HepG2 (cell line): ENCODE measurements around the gene TPGS1. TPM values are rescaled to one million over a fixed set of nuclear protein-coding genes. Genes with fewer than 3 reads are reported as not detected.

Source experiments
- ATAC-seq: fragments of 200-7000 bp; cut with Tn5 transposase; 3 replicates; pipeline ENCODE4 v1.9.1; 2020; ENCODE audit warnings: mild to moderate bottlenecking, moderate library complexity
- BruUV-seq: library from RNA; stranded (reverse); fragments of 400-500 nt; replicated peaks from 2 replicates; lab custom pipeline; 2021; lab: Mats Ljungman, UMichigan
- CTCF ChIA-PET: fragments of 300-600 bp; formaldehyde crosslinking; extraction: SDS; loops from one replicate; lab custom pipeline; 2021; ENCODE audit warnings: low total read pairs, inconsistent platforms, low intra/inter-chr PET ratio; lab: Yijun Ruan, JAX
- POLR2A ChIA-PET: fragments of 350-600 bp; sonication (Branson Sonifier 250); formaldehyde crosslinking; loops from one replicate; lab custom pipeline; 2020; ENCODE audit warnings: antibody characterized with exemption, inconsistent platforms; lab: Yijun Ruan, JAX
- DNase-seq: peaks from one replicate; pipeline ENCODE4 v3.0.0-alpha.2; 2015; ENCODE audit warnings: low spot score
- FAIRE-seq: peaks from 3 replicates; lab custom pipeline; 2011; peaks lifted over from hg19 to GRCh38; lab: Jason Lieb, UNC
- H2AFZ ChIP-seq: one replicate; pipeline ENCODE4 v1.6.1; 2011; ENCODE audit warnings: low read length, inconsistent platforms
- H3K27ac ChIP-seq: fragments of 300-600 bp; 3 replicates; pipeline ENCODE4 v1.8.0; 2011; ENCODE audit warnings: mixed run types, mild to moderate bottlenecking, mixed read lengths, low read length, inconsistent platforms; ENCODE audit not compliant: insufficient read depth; ENCODE audit errors: extremely low read length
- H3K27me3 ChIP-seq, 2 experiments: fragments of 200-600 bp in 1 of 2; 2 replicates in 1 of 2; 3 replicates in 1 of 2; pipeline versions ENCODE4 v1.6.0 to v1.8.0; 2011; ENCODE audit warnings: low read length in 2 of 2, mild to moderate bottlenecking in 2 of 2, moderate library complexity in 2 of 2, inconsistent platforms in 1 of 2; ENCODE audit not compliant: insufficient read depth in 2 of 2, control insufficient read depth in 1 of 2
- H3K36me3 ChIP-seq, 2 experiments: fragments of 200-600 bp in 1 of 2; replicated peaks in 1 of 2; 2 replicates in 1 of 2; 3 replicates in 1 of 2; pipeline versions ENCODE4 v1.5.1 to v1.8.0; 2011; ENCODE audit warnings: low read length in 2 of 2, inconsistent platforms in 1 of 2; ENCODE audit not compliant: insufficient read depth in 2 of 2, control insufficient read depth in 1 of 2
- H3K4me1 ChIP-seq: 2 replicates; pipeline ENCODE4 v1.5.1; 2012; ENCODE audit warnings: low read length, inconsistent platforms; ENCODE audit not compliant: insufficient read depth
- H3K4me2 ChIP-seq: 2 replicates; pipeline ENCODE4 v1.6.0; 2011; ENCODE audit warnings: low read depth, low read length, inconsistent platforms
- H3K4me3 ChIP-seq, 3 experiments: fragments of 200-600 bp in 1 of 3; sonication (generic), shearing (Covaris generic) in 1 of 3; replicated peaks in 1 of 3; 2 replicates each; pipeline ENCODE4 v1.5.1; 2011 to 2016; ENCODE audit warnings: low read length in 3 of 3, inconsistent platforms in 2 of 3, low read depth in 2 of 3, mild to moderate bottlenecking in 2 of 3, control low read depth in 1 of 3, mixed read lengths in 1 of 3; ENCODE audit not compliant: insufficient read depth in 1 of 3
- H3K79me2 ChIP-seq: one replicate; pipeline ENCODE4 v1.6.1; 2011; ENCODE audit warnings: low read length, inconsistent platforms; ENCODE audit not compliant: insufficient read depth
- H3K9ac ChIP-seq: 2 replicates; pipeline ENCODE4 v1.6.0; 2011; ENCODE audit warnings: mild to moderate bottlenecking, low read depth, low read length, inconsistent platforms; ENCODE audit not compliant: insufficient read depth
- H3K9me3 ChIP-seq: 2 replicates; pipeline ENCODE4 v1.5.1; 2012; ENCODE audit warnings: mild to moderate bottlenecking, low read length
- H4K20me1 ChIP-seq: 2 replicates; pipeline ENCODE4 v1.6.0; 2011; ENCODE audit warnings: inconsistent platforms, mild to moderate bottlenecking, low read length, moderate library complexity; ENCODE audit not compliant: insufficient read depth
- AGO2 ChIP-seq: fragments of 200-400 bp; formaldehyde crosslinking; optimal IDR thresholded peaks from 2 replicates; pipeline ENCODE3; 2017; ENCODE audit warnings: mild to moderate bottlenecking, low read depth, low read length, moderate library complexity
- AHR ChIP-seq: IDR thresholded peaks from 2 replicates; pipeline ENCODE4 v1.6.1; 2018; ENCODE audit warnings: missing genetic modification reagents, missing compliant biosample characterization
- GABPB1 ChIP-seq: IDR thresholded peaks from 2 replicates; pipeline ENCODE4 v1.6.1; 2016; ENCODE audit warnings: mild to moderate bottlenecking, missing genetic modification reagents, moderate library complexity, missing compliant biosample characterization
- KLF16 ChIP-seq, 2 experiments: sonication (generic) in 1 of 2; formaldehyde crosslinking in 1 of 2; IDR thresholded peaks; 2 replicates each; pipeline versions ENCODE4 v1.6.1 to v1.8.0; 2016 to 2023; ENCODE audit warnings: missing genetic modification reagents in 2 of 2, missing compliant biosample characterization in 1 of 2
- POLR2AphosphoS5 ChIP-seq: IDR thresholded peaks from 2 replicates; pipeline ENCODE4 v1.6.1; 2012; ENCODE audit warnings: low read depth, low read length
- RBFOX2 ChIP-seq: fragments of 200-400 bp; formaldehyde crosslinking; IDR thresholded peaks from 2 replicates; pipeline ENCODE4 v1.6.1; 2017; ENCODE audit warnings: low read depth, mild to moderate bottlenecking, low read length
- RNF219 ChIP-seq: sonication (generic); formaldehyde crosslinking; IDR thresholded peaks from 2 replicates; pipeline ENCODE4 v1.5.0; 2020; ENCODE audit warnings: mild to moderate bottlenecking, missing genetic modification reagents
- ZNF282 ChIP-seq: fragments of 450-650 bp; IDR thresholded peaks from 2 replicates; pipeline ENCODE4 v1.6.1; 2018; ENCODE audit not compliant: partially characterized antibody
- ZNF619 ChIP-seq: sonication (generic); formaldehyde crosslinking; IDR thresholded peaks from 2 replicates; pipeline ENCODE4 v1.4.0; 2020; ENCODE audit warnings: mild to moderate bottlenecking, missing genetic modification reagents
- ZNF687 ChIP-seq: sonication (generic); formaldehyde crosslinking; IDR thresholded peaks from 2 replicates; pipeline ENCODE4 v1.5.1; 2020; ENCODE audit warnings: mild to moderate bottlenecking, missing genetic modification reagents, moderate library complexity
- ZSCAN31 ChIP-seq: sonication (generic); formaldehyde crosslinking; IDR thresholded peaks from 2 replicates; pipeline ENCODE4 v1.5.0; 2020; ENCODE audit warnings: low read depth, mild to moderate bottlenecking, missing genetic modification reagents
- WGBS: methylation state at CpG from one replicate; pipeline ENCODE4 v1.1.6; 2017; ENCODE audit warnings: low lambda C conversion rate; 5-methylcytosine and 5-hydroxymethylcytosine counted together
- in situ Hi-C: cut with HindIII; loops from 2 replicates; pipeline ENCODE4 v1.10.0; 2017; ENCODE audit warnings: low pct_unique_long_range_greater_than_20kb; ENCODE audit not compliant: extremely low pct_ligation_motif_present
- intact Hi-C: fragments of 100-400 bp; cut with micrococcal nuclease; formaldehyde crosslinking; loops from one replicate; pipeline ENCODE4 v1.10.0; 2022; ENCODE audit not compliant: unreplicated experiment
- polyA plus RNA-seq, 8 experiments: library from polyadenylated mRNA; depleted of rRNA in 3 of 8; stranded (reverse) in 7 of 8; unstranded in 1 of 8; fragments of >200 nt; fragmentation: Illumina TruSeq in 4 of 8; extraction: Trizol in 4 of 8; gene quantifications; 2 replicates each; pipeline versions ENCODE4 v1.2.1 to v1.2.3, GENCODE V29; 2011 to 2016; ENCODE audit warnings: low read depth in 4 of 8, missing spikeins in 1 of 8, mixed read lengths in 1 of 8; ENCODE audit not compliant: insufficient read depth in 1 of 8
- total RNA-seq, 5 experiments: library from RNA; depleted of rRNA; stranded (reverse); fragments of >200 nt; fragmentation: Illumina TruSeq; extraction: Trizol; gene quantifications; 2 replicates each; pipeline ENCODE4 v1.2.3, GENCODE V29; 2016; ENCODE audit warnings: low read depth in 1 of 5

Gene TPGS1
- total and polyA plus RNA-seq, 2 of the 13 experiments (the other 11 are each of a cell fraction or from before 2014, with no cell fraction given) = 1.1 to 6.2 TPM

- DNase-seq (no peak), FAIRE-seq (no peak), ATAC-seq (no peak)
- intact Hi-C loops = no loop called here
- Histone ChIP-seq H3K27me3 (no peaks in the 10 kb centered on the region), H3K4me1 (no peaks in the 10 kb centered on the region), H3K4me2 (no peak overlapping the region), H3K9me3 (no peaks in the 10 kb centered on the region), H3K79me2 (no peaks in the 10 kb centered on the region), H3K27ac (no peak overlapping the region), H3K9ac (no peak overlapping the region), H3K4me3 (no peak overlapping the region), H3K36me3 (peaks cover 10 to 39% of the 10 kb centered on the region in 2 experiments; a peak in 4 of 5 replicates), H2AFZ (no peak overlapping the region), H4K20me1 (peaks cover 6% of the 10 kb centered on the region; the same call in 1 of the 2 replicates)
- ChIA-PET CTCF (no interaction called here), POLR2A (interaction anchor here (1.4 kb wide), 1 partner anchor 10 kb away, joined by 5 read pairs; no protein-coding TSS in a partner anchor)
- in situ Hi-C loops = no loop called here
- BruUV-seq = TSS peak; percentile 38
- TF ChIP-seq RBFOX2 (0 out of 2 replicates have a peak, but pooled peaks have one; percentile 36), AGO2 (peak; percentile 23), ZSCAN31 (CRISPR knock-in tag) (no peak)
- WGBS = 96% methylated on average over 51 of the region's 51 CpGs
Measured at GRCh38 chr19:540867-541637, 33.8 kb downstream of the TPGS1 start.

GRCh38 chr19:541699-542098 lies 34.4 kb downstream of the TPGS1 start:
- CTCF ChIA-PET = no interaction called here
- TF ChIP-seq GABPB1 (CRISPR knock-in tag) = no peak
- no peak for TF ChIP-seq RNF219
- no peak for TF ChIP-seq ZNF687 (CRISPR knock-in tag)
- TF ChIP-seq ZNF619 (CRISPR knock-in tag) = no peak
- no peak for TF ChIP-seq AHR (CRISPR knock-in tag)
- TF ChIP-seq ZNF282 = no peak
- TF ChIP-seq KLF16 (CRISPR knock-in tag; IDR thresholded peaks at IDR 0.05) = no peak
- no peak for TF ChIP-seq POLR2AphosphoS5

More at GRCh38 chr19:541699-542098, 34.4 kb downstream of the TPGS1 start:
- H4K20me1 ChIP-seq = peaks cover 6% of the 10 kb centered on the region; the same call in 1 of the 2 replicates
- BruUV-seq = no TSS peak
- no peaks in the 10 kb centered on the region for H3K27me3 ChIP-seq
- intact Hi-C loops = no loop called here
- peaks cover 6 to 32% of the 10 kb centered on the region in 2 experiments; a peak in 4 of 5 replicates for H3K36me3 ChIP-seq
- no peak for ATAC-seq
- H2AFZ ChIP-seq = no peak overlapping the region
- H3K27ac ChIP-seq = no peak overlapping the region
- in situ Hi-C loops = no loop called here
- no peaks in the 10 kb centered on the region for H3K4me1 ChIP-seq
- H3K9ac ChIP-seq = no peak overlapping the region
- H3K9me3 ChIP-seq = no peaks in the 10 kb centered on the region
- H3K4me3 ChIP-seq = no peak overlapping the region
- WGBS = 97% methylated on average over 26 of the region's 26 CpGs
- POLR2A ChIA-PET = interaction anchor here (1.3 to 1.4 kb wide), 4 partner anchors 8 to 92 kb away, joined by 4 to 5 read pairs (median 4); partner anchors contain the start of gene POLRMT
- no peak for DNase-seq
- no peak for FAIRE-seq
- no peaks in the 10 kb centered on the region for H3K79me2 ChIP-seq
- no peak overlapping the region for H3K4me2 ChIP-seq
